Measurements from ENCODE around the gene UNCX. TPM values are rescaled to one million over a fixed set of nuclear protein-coding genes. Genes with fewer than 3 reads are reported as not detected.
"Not testable (repeated sequence)": the region's sequence is repeated elsewhere in the genome, so short reads cannot be mapped to it uniquely, and the experiment has no call there.

Gene UNCX
- polyA plus RNA-seq, 3 donors = 9.3 to 14.9 (median 12.6) TPM

DNA sequence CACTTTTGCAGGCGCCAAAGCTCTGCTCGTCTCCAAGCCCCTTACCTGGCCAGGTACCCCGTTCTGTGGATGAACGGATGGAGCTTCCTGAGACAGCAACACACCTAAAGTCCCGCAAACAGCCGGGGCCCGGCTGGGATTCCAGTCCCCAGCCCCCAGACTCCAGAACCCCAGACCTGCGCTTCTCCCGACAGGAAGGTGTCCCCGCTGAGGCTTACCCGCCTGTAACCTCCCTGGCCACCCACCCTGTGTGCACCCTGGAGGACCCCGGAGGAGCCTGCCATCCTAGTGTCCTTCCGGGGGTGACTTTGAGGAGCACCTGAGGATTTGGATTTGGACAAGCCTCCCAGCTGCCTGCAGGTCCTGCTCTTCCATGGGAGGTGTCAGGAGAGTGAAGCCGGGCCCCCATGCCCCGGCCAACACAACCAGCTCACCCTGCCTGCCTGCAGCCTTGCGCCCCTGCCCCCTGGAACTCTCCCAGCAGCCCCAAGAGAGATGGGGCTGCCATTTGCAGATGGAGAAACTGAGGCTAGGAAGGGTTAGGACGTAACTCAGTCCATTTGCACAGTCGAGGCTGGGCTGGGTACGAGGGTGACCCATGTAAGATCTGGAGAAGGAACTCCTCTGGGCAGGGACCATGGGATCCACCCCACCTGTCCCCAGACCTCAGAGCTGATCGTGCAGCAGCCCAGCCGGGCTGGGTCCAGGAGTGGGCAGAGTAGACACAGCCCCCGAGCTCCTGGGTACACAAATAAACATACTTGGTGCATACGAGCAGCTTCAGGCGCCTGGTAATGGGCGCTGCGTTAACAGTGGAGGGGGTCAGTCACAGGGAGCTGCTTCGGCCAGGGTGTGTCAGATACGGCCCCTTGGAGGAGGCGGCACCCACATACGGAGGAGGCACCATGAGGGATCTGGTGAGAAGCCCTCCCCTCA lies 31.9 kb downstream of the UNCX start:
- no peak for DNase-seq (ENCODE audit: extremely low read depth in 1 of 11, low read depth in 9 of 11, low spot score in 4 of 11)

DNA sequence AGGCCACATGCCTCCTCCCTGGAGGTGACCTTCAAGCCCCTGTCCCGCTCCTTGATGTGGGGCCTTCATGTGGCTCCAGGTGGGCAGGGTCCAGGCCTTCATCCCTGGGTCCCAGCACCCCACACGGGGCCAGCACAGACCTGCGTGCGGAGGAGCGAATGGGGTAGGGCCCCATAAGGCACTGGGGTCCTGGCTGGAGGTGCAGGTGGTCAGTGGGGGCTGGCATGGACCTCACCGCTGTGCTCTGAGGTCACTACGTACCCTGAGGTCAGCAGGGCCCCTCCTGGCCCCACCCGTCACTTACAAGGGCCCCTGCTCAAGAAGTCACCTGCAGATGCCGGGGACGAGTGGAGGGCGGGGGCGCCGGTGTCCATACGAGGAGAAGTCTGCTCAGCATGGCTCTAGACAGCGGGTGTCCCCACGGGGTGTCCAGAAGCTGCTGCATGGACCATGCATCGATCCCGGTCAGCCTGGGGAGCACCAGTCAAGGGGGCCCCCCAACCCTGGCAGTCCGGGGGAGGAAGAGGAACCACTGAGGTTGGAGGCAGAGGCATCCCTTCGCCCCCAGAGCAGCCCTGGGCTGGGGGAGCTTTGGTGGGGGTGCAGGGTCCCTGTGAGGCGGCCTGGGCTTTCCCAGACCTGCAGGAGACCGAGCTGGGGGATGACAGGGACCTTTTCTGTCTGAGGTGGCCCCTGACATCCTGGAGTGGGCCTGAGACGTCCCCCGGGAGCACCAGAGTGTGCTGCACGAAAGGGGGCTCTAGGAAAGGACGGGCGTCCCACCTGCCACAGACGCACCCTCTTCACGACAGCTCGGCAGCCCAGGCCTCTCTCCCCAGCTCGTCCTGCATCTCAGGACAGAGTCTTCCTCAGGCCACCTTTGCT lies 34.6 kb downstream of the UNCX start:
- DNase-seq (ENCODE audit: extremely low read depth in 1 of 11, low read depth in 9 of 11, low spot score in 4 of 11) = no peak

- no peak for DNase-seq (ENCODE audit: extremely low read depth in 1 of 11, low read depth in 9 of 11, low spot score in 4 of 11)
Measured at GRCh38 chr7:1268076-1268815, 35.6 kb downstream of the UNCX start.

DNA sequence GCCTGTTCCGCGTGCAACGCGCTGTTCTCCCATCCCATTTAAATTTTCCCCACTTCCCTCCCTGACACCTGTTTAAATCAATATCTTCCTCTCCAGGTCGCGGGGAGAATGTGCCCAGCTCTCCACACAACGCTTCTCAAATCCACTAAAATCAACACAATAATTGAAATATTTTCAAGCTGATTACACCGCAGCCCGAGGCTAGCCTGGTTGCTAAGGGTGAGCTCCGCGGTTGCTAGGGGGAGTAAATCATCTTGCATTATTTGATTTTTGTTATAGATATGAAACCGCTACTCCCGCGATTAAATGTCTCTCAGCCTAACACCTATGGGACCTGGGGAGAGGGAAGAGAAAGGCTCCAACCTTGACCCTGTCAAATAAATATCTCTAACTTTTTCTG lies 36.2 kb downstream of the UNCX start:
- no peak for DNase-seq (ENCODE audit: extremely low read depth in 1 of 11, low read depth in 9 of 11, low spot score in 4 of 11)

DNA sequence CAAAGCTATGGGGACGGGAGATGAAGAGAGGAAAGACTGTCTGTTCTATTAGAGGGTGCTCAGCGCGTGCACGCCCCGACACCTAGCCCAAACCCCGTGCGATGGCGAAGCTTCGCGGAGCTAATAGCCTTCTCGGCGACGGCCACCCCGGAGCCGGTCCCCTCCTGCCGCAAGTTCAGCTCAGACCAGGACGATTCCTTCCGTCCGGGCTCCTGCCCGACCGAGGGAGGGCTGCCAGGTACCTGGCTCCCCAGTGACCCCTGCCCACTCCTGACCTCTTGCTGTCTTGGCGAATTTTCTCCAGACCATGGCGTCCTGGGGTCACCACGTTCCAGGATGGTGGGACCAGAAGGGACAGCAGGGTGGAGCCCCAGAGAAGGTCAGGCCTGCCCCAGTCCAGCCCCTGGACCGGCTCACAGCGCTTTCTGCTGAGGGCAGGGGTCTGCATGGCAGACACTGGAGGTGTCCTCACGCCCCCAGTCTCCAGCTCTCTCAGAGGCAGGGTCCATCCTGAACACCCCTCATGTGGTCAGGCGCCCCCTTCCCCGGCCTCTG lies 36.7 kb downstream of the UNCX start:
- DNase-seq (ENCODE audit: extremely low read depth in 1 of 11, low read depth in 9 of 11, low spot score in 4 of 11) = no peak

DNA sequence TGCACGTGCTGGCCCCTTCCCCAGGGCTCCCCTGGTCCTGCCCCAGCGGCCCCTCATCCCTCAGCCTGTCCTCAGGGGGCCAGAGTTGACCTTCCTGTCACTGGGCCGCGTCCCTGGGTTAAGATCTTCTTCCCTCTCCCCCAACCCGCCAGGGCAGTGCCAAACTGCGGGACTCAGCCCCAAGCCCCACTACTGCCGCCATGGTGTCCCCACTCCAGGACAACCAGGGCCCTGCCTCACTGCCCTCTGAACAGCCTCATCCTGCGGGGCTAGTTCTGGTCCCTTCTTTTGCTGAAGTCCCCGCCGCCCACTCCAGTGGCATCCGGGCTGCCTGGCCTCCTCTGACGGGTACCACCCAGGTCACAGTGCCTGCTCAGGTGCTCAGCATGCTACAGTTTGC lies 37.5 kb downstream of the UNCX start:
- DNase-seq (ENCODE audit: extremely low read depth in 1 of 11, low read depth in 9 of 11, low spot score in 4 of 11) = no peak

DNA sequence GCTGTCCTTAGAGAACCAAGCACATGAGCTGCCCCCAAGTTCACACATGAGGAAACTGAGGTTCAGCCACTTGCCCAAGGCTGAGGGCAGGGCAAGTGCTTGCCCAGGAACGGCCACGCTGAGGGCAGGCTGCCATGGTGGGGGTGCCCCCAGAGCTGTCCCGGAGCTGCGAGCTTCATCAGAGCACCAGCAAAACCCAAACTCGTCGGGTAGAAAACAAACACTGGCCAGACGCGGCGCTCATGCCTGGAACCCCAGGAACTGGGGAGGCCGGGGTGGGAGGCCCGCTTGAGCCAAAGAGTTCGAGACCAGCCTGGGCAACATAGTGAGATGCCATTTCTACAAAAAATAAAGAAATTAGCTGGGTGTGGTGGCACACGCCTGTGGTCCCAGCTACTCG lies 38.4 kb downstream of the UNCX start:
- no peak for DNase-seq (ENCODE audit: extremely low read depth in 1 of 11, low read depth in 9 of 11, low spot score in 4 of 11)

DNA sequence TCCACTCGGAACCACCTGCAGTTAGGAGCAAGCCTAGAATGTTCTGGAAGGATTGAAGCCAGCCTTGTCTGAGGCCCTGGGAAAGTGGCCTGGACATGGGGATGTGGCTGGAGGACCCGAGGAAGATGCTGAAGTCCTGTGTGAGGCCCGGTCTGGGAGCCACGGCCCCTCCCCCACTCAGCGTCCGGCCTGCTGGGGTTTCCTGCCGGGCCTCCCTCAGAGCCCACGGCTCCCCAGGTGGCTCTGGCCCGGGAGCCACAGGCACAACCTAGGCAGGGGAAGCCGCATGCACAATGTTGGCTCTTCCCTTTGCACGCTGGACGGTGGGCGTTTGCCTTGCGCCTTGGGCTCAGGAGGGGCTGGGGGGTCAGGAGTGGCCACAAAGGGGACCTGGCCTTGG lies 39.0 kb downstream of the UNCX start:
- no peak for DNase-seq (ENCODE audit: extremely low read depth in 1 of 11, low read depth in 9 of 11, low spot score in 4 of 11)

DNA sequence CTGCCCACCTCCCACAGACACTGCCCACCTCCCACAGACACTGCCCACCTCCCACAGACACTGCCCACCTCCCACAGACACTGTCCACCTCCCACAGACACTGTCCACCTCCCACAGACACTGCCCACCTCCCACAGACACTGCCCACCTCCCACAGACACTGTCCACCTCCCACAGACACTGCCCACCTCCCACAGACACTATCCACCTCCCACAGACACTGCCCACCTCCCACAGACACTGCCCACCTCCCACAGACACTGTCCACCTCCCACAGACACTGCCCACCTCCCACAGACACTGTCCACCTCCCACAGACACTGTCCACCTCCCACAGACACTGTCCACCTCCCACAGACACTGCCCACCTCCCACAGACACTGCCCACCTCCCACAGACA lies 39.5 kb downstream of the UNCX start:
- not testable (repeated sequence) for DNase-seq (ENCODE audit: extremely low read depth in 1 of 11, low read depth in 9 of 11, low spot score in 4 of 11)

DNA sequence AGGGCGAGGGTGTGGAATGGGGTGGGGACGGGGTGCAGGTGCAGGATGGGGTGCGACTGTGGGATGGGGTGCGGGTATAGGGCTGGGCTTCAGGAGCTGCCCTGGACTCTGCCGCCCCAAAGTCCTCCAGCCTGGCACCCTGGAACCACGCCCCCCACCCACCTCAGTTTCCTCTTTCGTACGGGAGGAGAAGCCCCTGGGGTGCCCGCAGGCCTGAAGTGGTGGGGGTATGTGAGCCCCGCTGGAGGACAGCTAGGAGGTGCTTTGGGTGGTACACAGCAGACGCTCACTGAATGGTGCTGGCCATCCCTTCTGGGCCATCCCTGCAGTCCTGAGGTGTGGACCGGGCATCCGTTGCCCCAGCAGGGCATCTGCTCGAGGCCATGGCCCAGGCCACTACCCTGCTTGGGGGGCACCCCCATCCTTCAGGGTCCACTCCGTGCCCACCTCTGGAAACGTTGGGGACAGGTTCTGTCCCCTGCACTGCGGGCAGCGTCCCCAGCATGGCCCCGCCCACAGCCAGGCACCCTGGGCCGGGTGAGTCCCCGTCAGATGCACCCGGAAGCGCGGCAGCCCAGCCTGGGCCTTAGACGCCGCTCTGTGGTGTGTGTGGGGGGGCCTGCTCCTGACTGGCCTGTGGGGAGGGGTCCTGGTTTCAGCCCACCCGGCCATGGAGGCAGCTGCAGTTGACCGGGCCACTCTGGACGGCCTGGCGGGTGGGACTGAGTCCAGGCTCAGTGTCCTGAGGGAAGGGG lies 41.6 kb downstream of the UNCX start:
- DNase-seq (ENCODE audit: extremely low read depth in 1 of 11, low read depth in 9 of 11, low spot score in 4 of 11) = no peak

GRCh38 chr7:1274876-1275375 lies 42.3 kb downstream of the UNCX start:
- no peak for DNase-seq (ENCODE audit: extremely low read depth in 1 of 11, low read depth in 9 of 11, low spot score in 4 of 11)

DNA sequence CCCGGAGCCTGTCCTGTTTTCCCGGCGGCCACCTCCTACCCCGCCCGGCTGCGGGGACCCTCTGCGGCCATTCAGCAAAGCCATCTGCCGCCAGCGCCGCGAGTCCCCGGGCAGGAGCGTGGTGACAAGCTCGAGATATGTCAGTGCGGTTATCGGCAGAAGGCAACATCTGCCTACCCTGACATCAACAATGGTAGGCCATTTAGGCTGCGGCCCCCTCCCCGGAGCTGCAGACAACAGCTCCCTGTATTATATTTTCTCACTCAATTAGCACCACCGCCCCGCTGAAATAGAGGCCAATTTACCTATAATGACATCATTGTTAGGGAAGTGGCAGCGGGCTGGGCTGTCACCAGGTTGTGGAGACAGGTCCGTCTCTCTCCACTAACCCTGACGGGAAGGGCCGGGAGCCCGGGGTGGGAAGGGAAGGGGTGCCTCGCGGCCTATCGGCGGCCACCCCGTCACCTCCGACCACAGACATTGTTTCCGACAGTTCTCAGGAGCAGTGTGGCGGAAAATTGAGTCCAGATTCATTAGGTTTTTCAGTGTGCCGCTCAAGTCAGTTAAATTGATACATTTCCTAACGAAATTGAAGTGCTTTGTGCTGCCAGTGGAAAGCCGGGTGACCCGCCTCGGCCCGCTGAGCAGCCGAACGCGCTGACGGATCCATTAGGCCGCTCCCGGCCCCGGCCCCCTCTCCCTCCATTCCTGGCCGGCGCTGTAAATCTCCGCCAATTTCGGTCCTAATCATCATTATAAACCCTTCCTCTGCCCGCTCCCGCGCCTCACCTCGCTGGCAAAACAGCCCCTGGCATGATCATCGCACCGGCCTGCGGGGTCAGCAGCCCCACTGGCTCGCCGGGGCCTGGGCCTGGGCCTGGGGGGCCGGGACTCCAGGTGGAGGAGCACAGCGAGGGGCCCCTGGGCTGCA lies 43.0 kb downstream of the UNCX start:
- no peak for DNase-seq (ENCODE audit: extremely low read depth in 1 of 11, low read depth in 9 of 11, low spot score in 4 of 11)

GRCh38 chr7:1276626-1277175 lies 44.0 kb downstream of the UNCX start:
- no peak for DNase-seq (ENCODE audit: extremely low read depth in 1 of 11, low read depth in 9 of 11, low spot score in 4 of 11)

DNA sequence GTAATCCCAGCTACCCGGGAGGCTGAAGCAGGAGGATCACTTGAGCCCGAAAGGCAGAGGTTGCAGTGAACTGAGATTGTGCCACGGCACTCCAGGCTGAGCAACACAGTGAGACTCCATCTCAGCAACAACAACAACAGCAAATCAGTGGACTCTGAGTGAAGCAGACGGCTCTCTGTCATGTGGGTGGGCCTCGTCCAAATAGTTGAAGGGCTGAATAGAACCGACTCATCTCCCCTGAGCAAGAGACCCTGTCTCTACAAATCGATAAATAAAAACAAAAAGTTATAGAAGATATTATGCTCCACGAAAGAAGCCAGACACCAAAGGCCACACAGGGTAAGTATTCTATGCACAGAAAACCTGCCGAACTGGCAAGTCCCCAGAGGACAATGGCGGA lies 45.9 kb downstream of the UNCX start:
- DNase-seq (ENCODE audit: extremely low read depth in 1 of 11, low read depth in 9 of 11, low spot score in 4 of 11) = no peak

DNA sequence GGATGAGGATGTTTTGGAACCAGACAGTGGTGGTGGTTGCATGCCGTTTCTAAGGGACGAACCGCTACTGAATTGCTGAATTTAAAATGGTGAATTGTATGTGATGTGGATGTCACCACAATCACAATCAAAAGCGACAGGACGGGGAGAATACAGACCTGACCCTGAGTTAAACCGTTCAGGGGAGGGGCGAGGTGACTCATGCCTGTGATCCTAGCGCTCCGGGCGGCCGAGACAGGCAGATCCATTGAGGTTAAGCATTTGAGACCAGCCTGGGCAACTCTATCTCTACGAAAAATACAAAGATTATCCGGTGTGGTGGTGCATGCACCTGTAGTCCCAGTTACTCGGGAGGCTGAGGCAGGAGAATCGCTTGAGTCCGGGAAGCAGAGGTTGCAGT lies 46.4 kb downstream of the UNCX start:
- DNase-seq (ENCODE audit: extremely low read depth in 1 of 11, low read depth in 9 of 11, low spot score in 4 of 11) = no peak

DNA sequence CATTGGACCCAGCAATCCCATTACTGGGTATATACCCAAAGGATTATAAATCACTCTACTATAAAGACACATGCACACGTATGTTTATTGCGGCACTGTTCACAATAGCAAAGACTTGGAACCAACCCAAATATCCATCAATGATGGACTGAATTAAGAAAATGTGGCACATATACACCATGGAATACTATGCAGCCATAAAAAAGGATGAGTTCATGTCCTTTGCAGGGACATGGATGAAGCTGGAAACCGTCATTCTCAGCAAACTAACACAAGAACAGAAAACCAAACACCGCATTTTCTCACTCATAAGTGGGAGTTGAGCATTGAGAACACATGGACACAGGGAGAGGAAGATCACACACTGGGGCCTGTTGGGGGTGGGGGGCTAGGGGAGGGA lies 47.2 kb downstream of the UNCX start:
- DNase-seq (ENCODE audit: extremely low read depth in 1 of 11, low read depth in 9 of 11, low spot score in 4 of 11) = not testable (repeated sequence)

GRCh38 chr7:1281068-1281467 lies 48.4 kb downstream of the UNCX start:
- no peak for DNase-seq (ENCODE audit: extremely low read depth in 1 of 11, low read depth in 9 of 11, low spot score in 4 of 11)
